NB4 (cell line): ENCODE data around the gene RBP7.

ENCODE experiments used
- MAX ChIP-seq: IDR thresholded peaks from 2 replicates; pipeline ENCODE4 v1.6.1; 2011; ENCODE audit warnings: low read depth, low read length
- MYC ChIP-seq: IDR thresholded peaks from 2 replicates; pipeline ENCODE4 v1.6.1; 2011; ENCODE audit warnings: low read depth, low read length
- POLR2A ChIP-seq: IDR thresholded peaks from 2 replicates; pipeline ENCODE4 v1.6.1; 2011; ENCODE audit warnings: mild to moderate bottlenecking; ENCODE audit not compliant: insufficient read length; ENCODE audit errors: extremely low read depth
- TF ChIP-seq, protein P1 (sequence below): IDR thresholded peaks from one replicate; pipeline ENCODE4 v1.5.1; 2012; ENCODE audit warnings: low read depth, low read length

DNA sequence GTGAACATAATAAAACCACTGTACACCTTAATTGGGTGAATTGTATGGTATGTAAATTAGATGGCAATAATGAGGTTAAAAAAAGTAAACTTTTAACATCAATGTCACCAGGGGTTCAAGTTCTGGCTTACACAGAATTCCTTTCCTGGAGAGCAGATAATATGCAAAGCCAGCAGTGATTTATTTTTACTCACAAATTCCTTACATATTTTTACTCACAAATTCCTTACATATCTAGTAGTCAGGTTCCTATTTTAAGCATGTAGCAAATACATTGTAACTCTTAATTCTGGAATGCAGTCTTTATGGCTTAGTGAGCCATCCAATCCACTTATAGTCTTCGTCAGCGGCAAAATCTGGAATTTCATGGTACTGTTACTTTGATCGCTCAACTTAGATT is 34.4 kb downstream of the RBP7 start:
- TF ChIP-seq POLR2A (no peak), MAX (no peak), MYC (no peak)
- TF ChIP-seq, protein P1, sequence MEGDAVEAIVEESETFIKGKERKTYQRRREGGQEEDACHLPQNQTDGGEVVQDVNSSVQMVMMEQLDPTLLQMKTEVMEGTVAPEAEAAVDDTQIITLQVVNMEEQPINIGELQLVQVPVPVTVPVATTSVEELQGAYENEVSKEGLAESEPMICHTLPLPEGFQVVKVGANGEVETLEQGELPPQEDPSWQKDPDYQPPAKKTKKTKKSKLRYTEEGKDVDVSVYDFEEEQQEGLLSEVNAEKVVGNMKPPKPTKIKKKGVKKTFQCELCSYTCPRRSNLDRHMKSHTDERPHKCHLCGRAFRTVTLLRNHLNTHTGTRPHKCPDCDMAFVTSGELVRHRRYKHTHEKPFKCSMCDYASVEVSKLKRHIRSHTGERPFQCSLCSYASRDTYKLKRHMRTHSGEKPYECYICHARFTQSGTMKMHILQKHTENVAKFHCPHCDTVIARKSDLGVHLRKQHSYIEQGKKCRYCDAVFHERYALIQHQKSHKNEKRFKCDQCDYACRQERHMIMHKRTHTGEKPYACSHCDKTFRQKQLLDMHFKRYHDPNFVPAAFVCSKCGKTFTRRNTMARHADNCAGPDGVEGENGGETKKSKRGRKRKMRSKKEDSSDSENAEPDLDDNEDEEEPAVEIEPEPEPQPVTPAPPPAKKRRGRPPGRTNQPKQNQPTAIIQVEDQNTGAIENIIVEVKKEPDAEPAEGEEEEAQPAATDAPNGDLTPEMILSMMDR, result no peak
